Measurements from ENCODE around the gene SLC50A1.

Gene SLC50A1, protein sequence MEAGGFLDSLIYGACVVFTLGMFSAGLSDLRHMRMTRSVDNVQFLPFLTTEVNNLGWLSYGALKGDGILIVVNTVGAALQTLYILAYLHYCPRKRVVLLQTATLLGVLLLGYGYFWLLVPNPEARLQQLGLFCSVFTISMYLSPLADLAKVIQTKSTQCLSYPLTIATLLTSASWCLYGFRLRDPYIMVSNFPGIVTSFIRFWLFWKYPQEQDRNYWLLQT

DNA sequence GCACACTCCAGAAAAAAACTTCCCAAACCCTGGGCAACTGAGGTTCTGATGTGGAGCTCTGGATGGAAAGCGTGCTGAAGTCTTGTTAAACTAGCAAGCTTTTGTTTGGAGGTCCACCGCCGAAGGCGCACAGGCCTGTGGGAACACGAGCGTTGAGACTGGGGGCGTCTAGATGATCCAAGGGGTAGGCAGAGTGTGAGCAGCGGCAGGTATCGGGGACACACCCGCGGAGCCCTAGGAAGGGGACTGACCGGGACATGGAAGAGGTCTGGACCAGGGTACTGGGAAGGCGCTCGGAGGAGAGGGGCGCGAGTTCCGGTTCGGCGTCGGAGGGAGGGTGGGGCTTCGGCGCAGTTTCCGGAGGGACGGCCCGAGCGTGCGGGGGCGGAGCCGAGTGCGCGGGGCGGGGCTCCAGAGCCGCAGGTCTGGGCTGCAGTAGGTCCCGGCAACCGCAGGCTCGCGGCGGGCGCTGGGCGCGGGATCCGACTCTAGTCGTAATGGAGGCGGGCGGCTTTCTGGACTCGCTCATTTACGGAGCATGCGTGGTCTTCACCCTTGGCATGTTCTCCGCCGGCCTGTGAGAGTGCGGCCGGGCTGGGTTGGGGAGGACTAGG is at the start of gene SLC50A1:
TSS of gene SLC50A1 (plus strand) at position 438 of the 614 bp plus-strand sequence. CDS start at position 498, 60 bp downstream.
- in situ Hi-C loops (cut with MboI; ENCODE audit: low pct_unique_long_range_greater_than_20kb, low sequenced_read_pairs, unreplicated experiment) = no loop called here
- TF ChIP-seq, protein P1, sequence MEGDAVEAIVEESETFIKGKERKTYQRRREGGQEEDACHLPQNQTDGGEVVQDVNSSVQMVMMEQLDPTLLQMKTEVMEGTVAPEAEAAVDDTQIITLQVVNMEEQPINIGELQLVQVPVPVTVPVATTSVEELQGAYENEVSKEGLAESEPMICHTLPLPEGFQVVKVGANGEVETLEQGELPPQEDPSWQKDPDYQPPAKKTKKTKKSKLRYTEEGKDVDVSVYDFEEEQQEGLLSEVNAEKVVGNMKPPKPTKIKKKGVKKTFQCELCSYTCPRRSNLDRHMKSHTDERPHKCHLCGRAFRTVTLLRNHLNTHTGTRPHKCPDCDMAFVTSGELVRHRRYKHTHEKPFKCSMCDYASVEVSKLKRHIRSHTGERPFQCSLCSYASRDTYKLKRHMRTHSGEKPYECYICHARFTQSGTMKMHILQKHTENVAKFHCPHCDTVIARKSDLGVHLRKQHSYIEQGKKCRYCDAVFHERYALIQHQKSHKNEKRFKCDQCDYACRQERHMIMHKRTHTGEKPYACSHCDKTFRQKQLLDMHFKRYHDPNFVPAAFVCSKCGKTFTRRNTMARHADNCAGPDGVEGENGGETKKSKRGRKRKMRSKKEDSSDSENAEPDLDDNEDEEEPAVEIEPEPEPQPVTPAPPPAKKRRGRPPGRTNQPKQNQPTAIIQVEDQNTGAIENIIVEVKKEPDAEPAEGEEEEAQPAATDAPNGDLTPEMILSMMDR (IDR thresholded peaks at IDR 0.05; ENCODE audit: extremely low read depth, insufficient read depth, missing control alignments) = no peak
- DNase-seq (ENCODE audit: low spot score) = peak; percentile 96

DNA sequence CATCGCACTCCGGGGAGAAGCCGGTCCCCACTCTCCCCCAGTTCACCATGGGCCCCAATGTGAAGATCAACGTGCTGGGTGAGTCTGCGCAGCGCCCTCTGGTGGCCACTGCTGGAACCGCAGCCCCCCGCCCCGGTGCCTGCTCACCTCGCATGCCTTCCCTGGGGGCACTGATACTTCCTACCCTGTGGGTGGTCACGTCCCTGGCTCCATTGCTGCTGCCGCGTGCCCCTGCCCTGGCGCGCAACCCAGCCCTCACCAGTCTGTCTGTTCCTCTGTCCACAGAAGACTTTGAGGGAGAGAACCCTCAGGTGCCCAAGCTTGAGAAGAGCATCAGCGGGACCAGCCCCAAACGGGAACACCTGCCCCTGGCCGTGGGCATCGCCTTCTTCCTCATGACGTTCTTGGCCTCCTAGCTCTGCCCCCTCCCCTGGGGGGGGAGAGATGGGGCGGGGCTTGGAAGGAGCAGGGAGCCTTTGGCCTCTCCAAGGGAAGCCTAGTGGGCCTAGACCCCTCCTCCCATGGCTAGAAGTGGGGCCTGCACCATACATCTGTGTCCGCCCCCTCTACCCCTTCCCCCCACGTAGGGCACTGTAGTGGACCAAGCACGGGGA is 49.4 kb upstream of the SLC50A1 start:
- TF ChIP-seq, protein P1 (IDR thresholded peaks at IDR 0.05; ENCODE audit: extremely low read depth, insufficient read depth, missing control alignments) = peak; percentile 99
- peak; percentile 88 for DNase-seq (ENCODE audit: low spot score)
- in situ Hi-C loops (cut with MboI; ENCODE audit: low pct_unique_long_range_greater_than_20kb, low sequenced_read_pairs, unreplicated experiment) = no loop called here

DNA sequence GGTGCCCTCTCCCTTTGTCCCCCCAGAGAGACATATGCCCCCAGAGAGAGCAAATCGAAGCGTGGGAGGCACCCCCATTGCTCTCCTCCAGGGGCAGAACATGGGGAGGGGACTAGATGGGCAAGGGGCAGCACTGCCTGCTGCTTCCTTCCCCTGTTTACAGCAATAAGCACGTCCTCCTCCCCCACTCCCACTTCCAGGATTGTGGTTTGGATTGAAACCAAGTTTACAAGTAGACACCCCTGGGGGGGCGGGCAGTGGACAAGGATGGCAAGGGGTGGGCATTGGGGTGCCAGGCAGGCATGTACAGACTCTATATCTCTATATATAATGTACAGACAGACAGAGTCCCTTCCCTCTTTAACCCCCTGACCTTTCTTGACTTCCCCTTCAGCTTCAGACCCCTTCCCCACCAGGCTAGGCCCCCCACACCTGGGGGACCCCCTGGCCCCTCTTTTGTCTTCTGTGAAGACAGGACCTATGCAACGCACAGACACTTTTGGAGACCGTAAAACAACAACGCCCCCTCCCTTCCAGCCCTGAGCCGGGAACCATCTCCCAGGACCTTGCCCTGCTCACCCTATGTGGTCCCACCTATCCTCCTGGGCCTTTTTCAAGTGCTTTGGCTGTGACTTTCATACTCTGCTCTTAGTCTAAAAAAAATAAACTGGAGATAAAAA is 48.7 kb upstream of the SLC50A1 start:
- TF ChIP-seq, protein P1 (IDR thresholded peaks at IDR 0.05; ENCODE audit: extremely low read depth, insufficient read depth, missing control alignments) = peak; percentile 5
- DNase-seq (ENCODE audit: low spot score) = no peak
- in situ Hi-C loops (cut with MboI; ENCODE audit: low pct_unique_long_range_greater_than_20kb, low sequenced_read_pairs, unreplicated experiment) = no loop called here

DNA sequence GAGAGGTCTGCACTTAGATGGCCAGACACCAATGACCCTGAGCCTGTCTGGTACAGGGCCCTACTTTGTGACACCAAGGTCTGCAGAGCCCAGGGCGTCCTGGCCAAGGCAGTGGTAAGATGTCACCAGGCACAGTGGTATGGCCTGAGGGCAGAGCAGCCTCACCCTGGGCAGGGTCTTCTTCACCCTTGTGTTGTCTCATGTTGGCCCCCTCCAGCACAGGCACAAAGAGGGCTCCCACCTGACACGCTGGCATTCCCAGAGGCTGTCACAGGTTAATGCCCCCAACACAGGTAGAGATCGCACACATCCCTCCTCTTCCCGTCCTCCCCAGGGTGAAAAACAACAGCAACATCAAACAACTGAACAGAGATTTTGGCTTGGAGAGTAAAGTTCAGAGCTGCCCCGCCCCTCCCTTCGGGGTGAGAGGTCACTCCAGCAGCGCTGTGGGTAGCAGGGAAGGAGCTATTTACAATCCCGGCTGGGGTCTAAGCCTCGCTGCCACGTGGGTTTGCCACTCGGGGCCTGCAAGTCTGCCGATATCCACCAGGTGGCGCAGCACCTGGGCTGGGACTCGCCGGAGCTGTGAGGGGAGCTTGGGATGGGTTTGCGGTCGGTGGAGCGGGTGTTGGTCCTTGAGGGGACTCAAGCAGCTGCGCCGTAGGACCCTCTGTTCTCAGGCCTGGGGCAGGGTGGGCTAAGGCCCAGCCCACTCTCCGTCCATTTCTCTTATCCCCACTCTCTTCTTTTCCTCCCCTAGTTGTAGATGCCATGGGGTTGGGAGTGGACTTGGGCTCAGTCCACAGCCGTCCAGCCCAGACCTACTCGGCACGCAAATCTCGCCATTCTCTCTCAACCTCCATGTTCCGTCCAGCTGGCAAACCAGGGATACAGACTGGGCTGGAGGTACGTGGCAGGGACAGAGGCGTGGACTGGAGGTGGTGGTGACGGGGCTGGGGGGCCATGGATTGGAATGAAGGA is 44.3 kb upstream of the SLC50A1 start:
- in situ Hi-C loops (cut with MboI; ENCODE audit: low pct_unique_long_range_greater_than_20kb, low sequenced_read_pairs, unreplicated experiment) = loop anchor here (5.0 kb wide), 1 partner anchor 76 kb away; no protein-coding TSS in a partner anchor
- DNase-seq (ENCODE audit: low spot score) = peak; percentile 78
- TF ChIP-seq, protein P1 (IDR thresholded peaks at IDR 0.05; ENCODE audit: extremely low read depth, insufficient read depth, missing control alignments) = peak; percentile 94

DNA sequence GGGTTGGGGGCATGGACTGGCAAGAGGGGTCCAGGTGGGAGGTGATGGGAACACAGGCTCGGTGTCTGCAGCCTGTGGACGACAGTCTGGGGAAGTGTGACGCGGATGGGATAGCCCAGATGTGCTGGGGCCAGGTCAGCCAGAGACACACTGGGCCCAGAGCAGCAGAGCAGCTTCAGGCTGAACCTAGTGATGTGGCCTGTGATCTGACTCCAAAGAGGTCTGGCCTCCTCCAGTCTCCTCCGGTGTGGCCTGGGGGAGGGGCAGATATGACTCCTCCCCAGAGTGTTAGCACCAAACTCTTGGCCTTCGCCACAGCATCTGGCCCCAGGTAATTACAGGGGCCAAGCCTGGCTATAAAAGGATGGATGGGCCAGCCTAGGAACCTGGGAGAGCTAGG is 43.5 kb upstream of the SLC50A1 start:
- in situ Hi-C loops (cut with MboI; ENCODE audit: low pct_unique_long_range_greater_than_20kb, low sequenced_read_pairs, unreplicated experiment) = loop anchor here (5.0 kb wide), 1 partner anchor 75 kb away; no protein-coding TSS in a partner anchor
- TF ChIP-seq, protein P1 (IDR thresholded peaks at IDR 0.05; ENCODE audit: extremely low read depth, insufficient read depth, missing control alignments) = no peak
- DNase-seq (ENCODE audit: low spot score) = no peak
